GM19351 (cell line): ENCODE results near the gene ACKR3.

Experiments
- ATAC-seq: cut with Tn5 transposase; IDR thresholded peaks from one replicate; pipeline ENCODE4 v1.9.1; 2021; ENCODE audit warnings: mild to moderate bottlenecking, moderate library complexity; ENCODE audit not compliant: unreplicated experiment

The ACKR3 gene

DNA sequence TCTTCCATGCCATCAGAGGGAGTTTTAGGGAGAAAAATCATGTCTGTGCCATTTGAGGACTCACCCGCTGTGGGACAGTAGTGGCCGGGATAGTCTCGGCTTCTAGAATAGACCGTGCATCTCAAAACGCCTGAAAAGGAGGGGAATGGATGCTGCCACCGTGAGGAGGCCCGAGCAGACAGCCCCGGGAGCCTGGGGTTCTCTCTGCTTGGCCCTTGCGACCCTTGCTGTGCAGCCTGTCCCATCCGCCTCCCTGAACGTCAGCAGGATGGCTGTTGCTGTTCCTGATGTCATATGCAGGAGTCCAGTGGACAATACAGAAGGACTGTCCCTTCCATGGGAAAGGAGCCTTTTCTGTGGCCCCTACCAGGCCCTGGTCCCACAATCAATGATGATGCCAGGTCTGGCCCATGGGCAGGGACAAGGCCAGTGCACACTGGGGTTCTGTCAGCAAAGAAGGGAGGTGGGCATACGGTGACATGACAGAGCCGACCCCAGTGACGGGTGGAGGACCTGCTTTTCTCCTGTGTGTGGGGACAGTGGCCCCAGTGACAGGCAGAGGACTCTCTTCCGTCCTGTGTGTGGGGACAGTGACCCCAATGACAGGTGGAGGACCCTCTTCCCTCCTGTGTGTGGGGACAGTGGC is 58.8 kb downstream of the ACKR3 start:
- no peak for ATAC-seq

DNA sequence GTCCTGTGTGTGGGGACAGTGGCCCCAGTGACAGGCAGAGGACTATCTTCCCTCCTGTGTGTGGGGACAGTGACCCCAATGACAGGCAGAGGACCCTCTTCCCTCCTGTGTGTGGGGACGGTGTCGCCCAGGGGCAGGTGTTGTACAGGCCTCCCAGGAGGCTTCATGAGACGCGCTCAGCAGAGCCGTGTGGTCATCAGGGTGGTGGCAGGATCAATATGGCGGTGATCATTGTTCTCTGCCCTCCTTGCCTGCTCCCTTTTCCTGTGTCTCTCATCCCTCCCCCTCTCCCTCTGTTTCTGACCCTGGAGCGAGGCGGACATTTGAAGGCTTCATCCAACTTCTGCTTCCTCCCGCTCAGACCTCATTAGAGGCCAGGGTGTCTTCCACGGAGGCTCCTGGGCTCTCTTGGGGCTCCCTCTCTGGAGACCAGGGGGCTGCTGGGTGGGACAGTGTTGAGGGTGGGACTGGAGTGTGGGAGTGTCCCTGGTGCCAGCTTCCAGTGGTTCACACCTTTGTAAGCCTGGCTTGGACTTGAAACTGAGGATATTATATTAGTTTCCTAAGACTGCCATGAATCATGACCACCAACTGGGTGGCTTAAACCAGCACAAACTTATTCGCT is 59.5 kb downstream of the ACKR3 start:
- ATAC-seq: no peak

DNA sequence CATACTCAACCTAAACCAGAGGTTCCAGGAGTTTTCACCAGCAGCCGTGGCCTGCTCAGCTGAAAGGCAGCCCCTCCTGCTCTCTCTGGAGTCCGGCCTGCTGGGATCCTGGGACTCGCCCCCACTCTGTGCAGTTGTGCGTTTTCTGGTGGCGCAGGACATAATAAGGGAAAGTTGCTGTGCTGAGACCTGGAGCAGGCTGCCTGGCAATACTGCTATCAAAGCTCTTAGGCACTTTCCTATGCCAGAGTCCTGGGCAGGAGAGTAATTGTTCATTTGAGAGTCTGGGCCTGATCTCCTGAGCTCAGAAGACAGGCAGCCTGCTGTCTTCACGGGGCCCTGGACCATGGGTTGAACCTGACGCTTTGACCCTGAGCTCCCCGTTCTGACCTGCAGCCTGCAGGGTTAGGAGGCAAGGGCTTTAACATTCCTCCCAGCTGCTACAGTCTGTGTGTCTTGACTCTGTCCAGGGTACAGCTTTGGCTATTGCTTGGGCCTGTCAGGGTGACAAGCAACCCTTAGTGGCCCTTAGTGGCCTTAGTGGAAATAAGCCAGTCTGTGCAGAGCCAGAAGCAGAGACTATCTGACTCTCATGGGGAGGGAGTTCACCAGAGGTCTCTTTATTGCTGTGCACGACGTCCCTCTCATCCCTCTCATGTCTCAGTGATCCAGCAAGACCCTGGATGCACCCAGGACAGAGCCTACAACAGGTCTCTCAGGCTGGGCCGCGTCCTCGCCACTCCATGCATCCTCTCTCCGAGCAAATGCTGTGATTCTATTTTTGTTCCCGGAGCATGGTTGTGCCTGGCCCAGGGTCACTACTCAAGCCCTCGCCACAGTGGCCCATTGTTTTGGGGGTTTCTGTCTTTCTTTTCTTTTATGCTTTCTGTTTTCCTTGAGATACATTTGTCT is 60.6 kb downstream of the ACKR3 start:
- ATAC-seq: no peak

DNA sequence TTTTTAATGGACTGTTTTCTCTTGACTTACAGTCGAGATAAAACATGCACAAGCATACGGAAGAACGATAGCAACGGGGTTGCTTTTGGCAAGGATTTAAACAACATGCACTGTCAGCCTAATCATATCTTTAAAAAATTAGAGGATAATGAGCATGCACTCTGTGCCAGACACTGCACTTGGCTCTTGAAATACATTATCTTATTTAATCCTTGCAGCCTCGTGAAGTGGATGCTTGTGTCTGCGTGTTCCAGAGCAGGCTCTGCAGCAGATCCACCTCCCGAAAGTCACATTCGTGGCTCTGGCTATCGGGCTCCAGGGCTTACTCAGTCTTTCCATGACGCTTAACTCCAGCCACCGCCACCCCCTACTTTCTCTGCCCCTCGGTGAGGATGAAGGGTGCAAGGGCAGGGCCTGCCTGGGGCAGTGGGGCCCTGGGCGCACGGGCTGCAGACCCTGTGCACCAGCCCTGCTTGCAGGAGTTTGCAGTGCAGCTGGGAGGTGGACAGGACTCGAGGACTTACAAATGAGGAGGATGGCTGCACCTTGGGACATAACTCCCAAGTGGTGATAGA is 61.7 kb downstream of the ACKR3 start:
- no peak for ATAC-seq

DNA sequence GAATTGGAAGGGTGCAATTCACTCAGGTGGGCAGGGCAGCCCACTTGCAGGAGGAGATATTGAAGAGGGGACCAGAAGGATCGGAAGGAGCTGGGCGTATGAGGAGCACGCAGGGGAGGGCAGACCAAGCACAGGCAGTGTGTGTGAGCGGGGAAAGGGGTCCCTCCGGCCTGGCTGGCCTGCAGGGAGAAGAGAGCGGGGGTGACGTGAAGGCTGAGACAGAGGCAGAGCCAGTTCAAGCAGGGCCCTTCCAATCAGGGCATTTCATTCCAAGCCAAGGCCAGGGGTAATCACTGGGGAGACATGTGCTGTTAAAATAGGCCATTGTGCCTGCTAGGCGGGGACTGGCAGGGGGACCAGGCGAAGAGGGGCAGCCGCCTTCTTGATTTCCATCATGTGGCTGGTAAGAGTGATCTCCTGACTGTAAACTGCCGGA is 62.2 kb downstream of the ACKR3 start:
- ATAC-seq: no peak
